Lower lobe of right lung (tissue), 2 donors: ENCODE data around the gene SPO11. TPM values are rescaled to one million over a fixed set of nuclear protein-coding genes. Genes with fewer than 3 reads are reported as not detected.

Experiments used
- ATAC-seq, 2 donors: fragments of 200-7000 bp; cut with Tn5 transposase; one replicate each; pipeline ENCODE4 v1.9.1; 2020 to 2022; ENCODE audit warnings: mild to moderate bottlenecking in 2 of 2, moderate library complexity in 2 of 2
- DNase-seq: peaks from one replicate; pipeline ENCODE4 v3.0.0-alpha.2; 2020
- H3K27ac ChIP-seq: fragments of 200-600 bp; one replicate; pipeline ENCODE4 v1.8.0; 2022
- H3K27me3 ChIP-seq: fragments of 200-600 bp; one replicate; pipeline ENCODE4 v1.8.0; 2022; ENCODE audit warnings: low read depth
- H3K36me3 ChIP-seq: fragments of 200-600 bp; one replicate; pipeline ENCODE4 v1.8.0; 2022; ENCODE audit warnings: mild to moderate bottlenecking
- H3K4me1 ChIP-seq: fragments of 200-600 bp; one replicate; pipeline ENCODE4 v1.8.0; 2022
- H3K4me3 ChIP-seq: fragments of 200-600 bp; one replicate; pipeline ENCODE4 v1.8.0; 2022; ENCODE audit warnings: mild to moderate bottlenecking
- H3K9me3 ChIP-seq: fragments of 200-600 bp; one replicate; pipeline ENCODE4 v1.8.0; 2022
- CTCF ChIP-seq: fragments of 200-600 bp; IDR thresholded peaks from one replicate; pipeline ENCODE4 v1.8.0; 2022; ENCODE audit warnings: antibody characterized with exemption, mild to moderate bottlenecking
- intact Hi-C: fragments of 100-400 bp; cut with DNase I; formaldehyde crosslinking; loops from one replicate; pipeline ENCODE4 v1.11.0; 2022
- total RNA-seq: library from RNA; stranded (reverse); fragmentation: NEBNext Ultra II Directional; extraction: Animal tissue kit (Norgen Biotek cat#: 25700); gene quantifications from one replicate; pipeline ENCODE4 v1.2.1, GENCODE V29; 2021
- donor health status: DM: no; HTN: yes; CAD: no; lungs with severe emphysema.

SPO11 gene
- total RNA-seq, 1 donor from 2014 or later: not detected

DNA sequence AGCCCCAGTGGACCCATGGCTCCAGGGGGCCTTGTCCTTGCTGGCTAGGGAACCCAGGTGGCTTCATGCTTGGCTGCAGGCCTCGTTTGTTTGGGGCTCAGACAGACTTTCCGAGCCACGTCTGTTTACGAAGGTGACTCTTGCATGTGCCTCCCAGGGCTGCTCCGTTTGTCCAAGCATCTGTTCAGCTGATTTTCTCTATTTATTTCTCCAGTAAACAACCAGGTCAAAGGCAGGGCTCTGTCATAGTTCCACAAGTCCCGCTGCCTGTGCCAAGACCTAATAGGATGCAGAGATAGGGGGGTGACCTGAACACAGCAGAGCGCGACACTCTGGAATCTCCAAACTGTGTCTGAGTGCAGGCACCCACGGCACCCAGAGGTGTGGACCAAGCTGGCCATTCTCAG, 12.8 kb upstream of the SPO11 start:
- ATAC-seq: no peak
- intact Hi-C loops: no loop called here
- TF ChIP-seq CTCF: no peak
- Histone ChIP-seq H3K27ac (no peak overlapping the region), H3K27me3 (peaks cover 27% of the 10 kb centered on the region), H3K9me3 (no peaks in the 10 kb centered on the region), H3K36me3 (no peaks in the 10 kb centered on the region), H3K4me3 (no peak overlapping the region), H3K4me1 (no peaks in the 10 kb centered on the region)
- no peak for DNase-seq

GRCh38 chr20:57317316-57317788, 12.3 kb upstream of the SPO11 start:
- TF ChIP-seq CTCF: no peak
- H3K4me1 ChIP-seq: no peaks in the 10 kb centered on the region
- H3K27ac ChIP-seq: no peak overlapping the region
- ATAC-seq (no peak), DNase-seq (no peak)
- intact Hi-C loops: no loop called here
- peaks cover 32% of the 10 kb centered on the region for H3K27me3 ChIP-seq
- H3K4me3 ChIP-seq: no peak overlapping the region
- H3K36me3 ChIP-seq: no peaks in the 10 kb centered on the region
- H3K9me3 ChIP-seq: no peaks in the 10 kb centered on the region

DNA sequence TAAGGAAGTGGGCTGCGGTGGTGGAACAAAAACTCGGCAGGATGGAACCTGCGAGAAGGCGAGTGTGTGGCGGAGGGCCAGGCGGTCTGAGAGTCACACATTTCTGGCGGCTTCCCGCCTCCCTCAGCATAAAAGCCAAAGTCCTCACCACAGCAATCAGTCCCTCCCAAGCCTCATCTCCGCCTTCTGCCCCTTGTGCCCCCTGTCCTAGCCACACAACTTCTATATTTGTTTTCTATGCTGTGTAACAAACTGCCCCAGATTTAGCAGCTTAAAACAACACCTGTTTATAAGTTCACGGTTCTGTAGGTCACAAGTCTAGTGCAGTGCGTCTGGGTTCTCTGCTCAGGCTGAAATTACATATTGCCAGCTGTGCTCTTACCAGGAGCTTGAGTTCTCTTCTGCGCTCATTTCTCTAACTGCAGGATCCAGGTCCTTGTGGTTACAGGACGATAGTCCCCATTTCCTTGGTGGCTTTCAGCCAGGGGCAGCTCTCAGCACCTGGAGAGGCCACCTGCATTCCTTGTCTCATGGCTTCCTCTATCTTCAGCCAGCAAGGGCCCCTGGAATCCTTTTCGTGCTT, 11.7 kb upstream of the SPO11 start:
- peaks cover 37% of the 10 kb centered on the region for H3K27me3 ChIP-seq
- no peak overlapping the region for H3K27ac ChIP-seq
- DNase-seq: no peak
- no peak for ATAC-seq
- H3K4me3 ChIP-seq: no peak overlapping the region
- intact Hi-C loops: no loop called here
- no peaks in the 10 kb centered on the region for H3K36me3 ChIP-seq
- no peaks in the 10 kb centered on the region for H3K9me3 ChIP-seq
- no peak for TF ChIP-seq CTCF
- no peaks in the 10 kb centered on the region for H3K4me1 ChIP-seq

GRCh38 chr20:57319584-57319983, 10.0 kb upstream of the SPO11 start:
- Histone ChIP-seq H3K9me3 (no peaks in the 10 kb centered on the region), H3K4me1 (no peaks in the 10 kb centered on the region), H3K36me3 (no peaks in the 10 kb centered on the region), H3K27ac (no peak overlapping the region), H3K27me3 (peaks cover 39% of the 10 kb centered on the region), H3K4me3 (no peak overlapping the region)
- intact Hi-C loops: no loop called here
- no peak for ATAC-seq
- DNase-seq: no peak
- no peak for TF ChIP-seq CTCF

- intact Hi-C loops: no loop called here
- Histone ChIP-seq H3K27ac (no peak overlapping the region), H3K27me3 (peaks cover 36% of the 10 kb centered on the region), H3K4me3 (no peak overlapping the region), H3K9me3 (no peaks in the 10 kb centered on the region), H3K4me1 (no peaks in the 10 kb centered on the region), H3K36me3 (no peaks in the 10 kb centered on the region)
- TF ChIP-seq CTCF: no peak
- no peak for DNase-seq
- ATAC-seq: no peak
Measured at GRCh38 chr20:57320358-57320757, 9.2 kb upstream of the SPO11 start.
